T-cell (primary cell): ENCODE results near the gene PAQR5. TPM values are rescaled to one million over a fixed set of nuclear protein-coding genes. Genes with fewer than 3 reads are reported as not detected.

ENCODE experiments used
- ATAC-seq, 4 experiments: fragments of 200-7000 bp in 3 of 4; fragments of 150-1000 bp in 1 of 4; cut with Tn5 transposase; replicated peaks in 1 of 4; 1 replicate in 3 of 4; 2 replicates in 1 of 4; pipeline ENCODE4 v1.10.0; 2021; ENCODE audit warnings: moderate library complexity in 3 of 4, mild to moderate bottlenecking in 2 of 4, moderate number of reproducible peaks in 1 of 4
- CTCF ChIA-PET, 2 donors: fragments of 300-600 bp; sonication (Branson Sonifier 250); formaldehyde crosslinking; loops; one replicate each; lab custom pipeline; 2022; ENCODE audit warnings: antibody characterized with exemption in 2 of 2; lab: Charles Lee
- POLR2A ChIA-PET, 2 donors: fragments of 300-600 bp; sonication (Branson Sonifier 250); formaldehyde crosslinking; loops; one replicate each; lab custom pipeline; 2022; ENCODE audit warnings: antibody characterized with exemption in 2 of 2; lab: Charles Lee
- DNase-seq, 35 experiments: peaks; one replicate each; pipeline versions ENCODE4 v3.0.0 to v3.0.0-alpha.2; 2013 to 2023
- H3K27ac ChIP-seq: one replicate; pipeline ENCODE4 v1.5.1; 2013; ENCODE audit warnings: low read length
- H3K27me3 ChIP-seq, 2 experiments: replicated peaks in 1 of 2; 1 replicate in 1 of 2; 2 replicates in 1 of 2; pipeline versions ENCODE4 v1.6.1 to v1.7.0; 2013; ENCODE audit warnings: low read length in 1 of 2, mixed read lengths in 1 of 2; ENCODE audit not compliant: control insufficient read depth in 2 of 2, insufficient read depth in 2 of 2; ENCODE audit errors: extremely low read depth in 1 of 2
- H3K36me3 ChIP-seq, 2 donors: 1 replicate in 1 of 2; 2 replicates in 1 of 2; pipeline versions ENCODE4 v1.6.1 to v1.7.0; 2013; ENCODE audit warnings: low read length in 1 of 2; ENCODE audit not compliant: control insufficient read depth in 2 of 2, insufficient read depth in 1 of 2; ENCODE audit errors: extremely low read depth in 1 of 2
- H3K4me1 ChIP-seq, 2 experiments: 1 replicate in 1 of 2; 2 replicates in 1 of 2; pipeline versions ENCODE4 v1.6.1 to v1.7.0; 2013; ENCODE audit warnings: low read length in 2 of 2, mixed read lengths in 1 of 2; ENCODE audit not compliant: insufficient read depth in 2 of 2, control insufficient read depth in 1 of 2; ENCODE audit errors: extremely low read depth in 1 of 2
- H3K4me3 ChIP-seq, 2 donors: 1 replicate in 1 of 2; 2 replicates in 1 of 2; pipeline versions ENCODE4 v1.5.1 to v1.7.0; 2013; ENCODE audit warnings: mild to moderate bottlenecking in 2 of 2, low read length in 1 of 2, moderate library complexity in 1 of 2; ENCODE audit not compliant: control insufficient read depth in 1 of 2; ENCODE audit errors: extremely low read depth in 1 of 2
- H3K9me3 ChIP-seq: 2 replicates; pipeline ENCODE4 v1.7.0; 2013
- H3K27ac Mint-ChIP-seq, 2 donors: one replicate each; pipeline ENCODE4 v1.8.0; 2020 to 2021; ENCODE audit warnings: mild to moderate bottlenecking in 2 of 2, mixed read lengths in 2 of 2
- H3K27me3 Mint-ChIP-seq, 2 donors: one replicate each; pipeline ENCODE4 v1.8.0; 2021 to 2022; ENCODE audit warnings: mixed read lengths in 2 of 2
- H3K36me3 Mint-ChIP-seq: one replicate; pipeline ENCODE4 v1.8.0; 2021; ENCODE audit warnings: mixed read lengths
- H3K4me1 Mint-ChIP-seq, 3 donors: one replicate each; pipeline ENCODE4 v1.8.0; 2020 to 2022; ENCODE audit warnings: mixed read lengths in 3 of 3, mild to moderate bottlenecking in 1 of 3
- H3K4me3 Mint-ChIP-seq, 3 donors: one replicate each; pipeline ENCODE4 v1.8.0; 2020 to 2022; ENCODE audit warnings: mild to moderate bottlenecking in 3 of 3, mixed read lengths in 3 of 3, moderate library complexity in 3 of 3
- H3K9me3 Mint-ChIP-seq, 3 donors: one replicate each; pipeline ENCODE4 v1.8.0; 2020 to 2022; ENCODE audit warnings: mixed read lengths in 3 of 3
- WGBS: methylation state at CpG from one replicate; pipeline ENCODE4 v1.1.5; 2013; ENCODE audit warnings: missing lambda C conversion rate; ENCODE audit not compliant: insufficient coverage; 5-methylcytosine and 5-hydroxymethylcytosine counted together
- total RNA-seq, 35 experiments: library from RNA in 6 of 35; stranded (reverse) in 6 of 35; fragments of 120-200 nt in 1 of 35; gene quantifications; one replicate each; pipeline versions ENCODE4 v1.2.1 to v1.2.4 and lab custom pipeline; 2013 to 2026

PAQR5 gene
- total RNA-seq, 5 donors from 2014 or later (not counting 1 experiment from before 2014, with no cell fraction given) = 0.03 to 0.07 (median 0.06) TPM; not detected in 2

DNA sequence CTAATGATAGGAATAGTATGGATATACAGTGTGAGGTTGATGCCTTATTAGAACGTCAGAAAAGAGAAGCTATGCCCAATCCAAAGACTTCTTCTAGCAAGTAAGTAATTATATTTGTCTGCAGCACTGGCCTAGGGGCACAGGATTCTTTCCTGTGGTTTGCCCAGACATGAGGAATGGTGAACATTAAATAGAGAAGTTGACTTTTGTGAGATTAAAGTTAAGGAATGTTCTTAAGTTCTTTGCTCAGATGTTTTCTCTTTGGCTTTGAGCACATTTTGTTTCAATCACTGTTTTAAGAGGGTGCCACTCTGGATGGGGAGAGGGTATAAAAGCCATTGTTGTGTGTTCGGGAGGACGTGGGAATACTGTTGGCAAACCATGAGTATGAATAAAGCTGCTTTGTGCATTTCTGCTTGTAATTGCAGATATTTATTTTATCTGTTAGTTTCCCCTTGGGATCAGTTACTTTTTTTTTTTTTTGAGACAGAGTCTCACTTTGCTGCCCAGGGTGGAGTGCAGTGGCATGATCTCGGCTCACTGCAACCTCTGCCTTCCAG lies 123.7 kb downstream of the PAQR5 start:
- H3K4me3 Mint-ChIP-seq = no peak overlapping the region
- ATAC-seq (no peak), DNase-seq (no peak)
- no peaks in the 10 kb centered on the region for H3K36me3 ChIP-seq
- H3K27me3 ChIP-seq = no peaks in the 10 kb centered on the region
- H3K9me3 Mint-ChIP-seq = no peaks in the 10 kb centered on the region
- H3K27ac Mint-ChIP-seq = no peak overlapping the region
- WGBS = no CpG with 5 or more reads among the region's 4 CpGs
- peaks cover 3 to 6% of the 10 kb centered on the region in 2 donors for H3K27me3 Mint-ChIP-seq
- POLR2A ChIA-PET = interaction anchor here in 1 of 2 donors (0.7 kb wide), 1 partner anchor 89 kb away, joined by 3 read pairs; no protein-coding TSS in a partner anchor
- no peak overlapping the region for H3K27ac ChIP-seq
- H3K4me3 ChIP-seq = no peak overlapping the region
- H3K4me1 ChIP-seq = no peaks in the 10 kb centered on the region
- CTCF ChIA-PET = interaction anchor here in 1 of 2 donors (0.7 kb wide), 1 partner anchor 946 kb away, joined by 5 read pairs; no protein-coding TSS in a partner anchor
- peaks cover 0 to 7% (median 0%) of the 10 kb centered on the region in 3 donors for H3K4me1 Mint-ChIP-seq
- H3K36me3 Mint-ChIP-seq = no peaks in the 10 kb centered on the region
- no peaks in the 10 kb centered on the region for H3K9me3 ChIP-seq

DNA sequence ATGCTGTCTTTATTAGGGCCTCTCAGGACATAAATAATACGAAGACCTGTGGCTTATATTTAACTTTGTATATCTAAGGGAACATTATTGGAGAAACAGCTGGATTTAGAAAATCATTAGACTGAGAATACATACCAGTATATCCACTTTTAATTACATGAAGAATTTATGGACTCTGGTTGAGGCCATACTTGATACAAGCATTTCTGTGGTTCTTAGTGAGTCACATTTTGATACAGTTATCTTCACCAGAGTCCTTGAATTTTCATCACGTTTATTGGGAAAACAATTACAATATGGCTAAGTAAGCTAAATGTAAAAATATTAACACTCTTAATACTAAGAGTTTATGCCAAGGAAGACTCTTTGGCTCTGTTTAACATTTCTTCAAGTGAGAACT lies 125.3 kb downstream of the PAQR5 start:
- no peaks in the 10 kb centered on the region for H3K4me1 ChIP-seq
- no peaks in the 10 kb centered on the region for H3K9me3 Mint-ChIP-seq
- no peaks in the 10 kb centered on the region for H3K27me3 ChIP-seq
- no peak overlapping the region for H3K27ac Mint-ChIP-seq
- no peaks in the 10 kb centered on the region for H3K4me1 Mint-ChIP-seq
- no peak overlapping the region for H3K4me3 ChIP-seq
- no CpG with 5 or more reads among the region's 2 CpGs for WGBS
- ATAC-seq (no peak), DNase-seq (no peak)
- CTCF ChIA-PET = no interaction called here
- H3K36me3 Mint-ChIP-seq = no peaks in the 10 kb centered on the region
- no peaks in the 10 kb centered on the region for H3K36me3 ChIP-seq
- H3K4me3 Mint-ChIP-seq = no peak overlapping the region
- no peak overlapping the region for H3K27ac ChIP-seq
- H3K27me3 Mint-ChIP-seq = no peaks in the 10 kb centered on the region
- POLR2A ChIA-PET = no interaction called here
- no peaks in the 10 kb centered on the region for H3K9me3 ChIP-seq

DNA sequence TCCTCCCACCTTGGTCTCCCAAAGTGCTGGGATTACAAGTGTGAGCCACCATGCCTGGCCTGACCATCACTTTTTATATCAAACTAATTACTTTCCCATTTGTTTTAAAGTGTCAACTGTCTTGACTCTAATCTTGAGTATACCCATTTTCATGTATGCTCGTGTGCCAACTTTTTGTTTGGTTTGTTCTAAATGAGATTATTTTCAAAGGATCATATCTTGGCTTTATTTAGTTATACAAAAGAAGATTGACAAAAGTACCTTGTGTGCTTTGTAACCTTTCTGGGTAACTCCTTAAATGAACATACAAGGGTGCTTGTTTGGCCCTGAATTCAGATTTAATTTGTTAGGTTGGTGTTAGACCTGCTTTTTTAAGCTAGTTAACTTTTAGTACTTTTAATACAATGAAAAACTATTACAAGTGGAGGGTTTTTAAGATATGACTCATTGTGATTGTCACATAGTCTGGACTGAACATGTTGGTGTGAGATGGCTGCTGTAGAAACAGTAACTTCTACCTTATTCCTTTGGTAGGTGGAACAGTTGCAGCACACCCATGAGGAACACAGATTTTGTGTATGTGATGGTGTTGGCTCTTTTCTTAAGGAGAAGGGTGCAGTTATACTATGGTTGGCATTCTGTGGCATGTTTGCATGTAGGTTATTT lies 126.2 kb downstream of the PAQR5 start:
- H3K4me3 Mint-ChIP-seq = no peak overlapping the region
- no CpG with 5 or more reads among the region's 1 CpG for WGBS

DNA sequence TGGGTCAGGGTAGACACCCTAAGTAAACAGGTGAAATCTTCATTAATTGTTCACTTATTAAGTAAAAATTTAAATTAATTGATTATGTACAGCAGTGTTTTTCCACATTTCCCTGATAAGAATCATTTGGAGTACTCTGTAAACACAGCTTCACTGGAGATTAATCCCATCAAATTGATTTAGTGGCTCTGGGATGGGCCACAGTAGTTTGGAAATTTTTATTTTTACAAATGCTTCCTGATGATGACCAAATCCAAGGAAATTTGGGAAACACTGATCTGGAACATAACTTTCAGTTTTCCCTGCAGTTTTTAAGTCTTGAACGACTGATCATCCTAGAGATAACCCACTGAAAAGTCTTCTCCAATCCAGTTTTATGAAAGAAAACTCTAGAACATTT lies 135.1 kb downstream of the PAQR5 start:
- ChIA-PET POLR2A (no interaction called here), CTCF (no interaction called here)
- H3K27ac Mint-ChIP-seq = no peak overlapping the region
- no peaks in the 10 kb centered on the region for H3K4me1 Mint-ChIP-seq
- no CpG with 5 or more reads among the region's 1 CpG for WGBS
- ATAC-seq (no peak), DNase-seq (no peak)
- no peaks in the 10 kb centered on the region for H3K27me3 Mint-ChIP-seq
- no peaks in the 10 kb centered on the region for H3K9me3 Mint-ChIP-seq
- H3K4me3 ChIP-seq = no peak overlapping the region
- no peak overlapping the region for H3K27ac ChIP-seq
- no peak overlapping the region for H3K4me3 Mint-ChIP-seq
- no peaks in the 10 kb centered on the region for H3K9me3 ChIP-seq
- no peaks in the 10 kb centered on the region for H3K36me3 ChIP-seq
- no peaks in the 10 kb centered on the region for H3K4me1 ChIP-seq
- no peaks in the 10 kb centered on the region for H3K36me3 Mint-ChIP-seq
- H3K27me3 ChIP-seq = no peaks in the 10 kb centered on the region

More for the DNA sequence above, 126.2 kb downstream of the PAQR5 start:
- Histone ChIP-seq H3K4me3 (no peak overlapping the region), H3K36me3 (no peaks in the 10 kb centered on the region), H3K4me1 (no peaks in the 10 kb centered on the region), H3K27me3 (no peaks in the 10 kb centered on the region), H3K9me3 (no peaks in the 10 kb centered on the region), H3K27ac (no peak overlapping the region)
- DNase-seq = no peak
- Mint-ChIP-seq H3K27me3 (no peaks in the 10 kb centered on the region), H3K36me3 (no peaks in the 10 kb centered on the region), H3K9me3 (no peaks in the 10 kb centered on the region), H3K4me1 (no peaks in the 10 kb centered on the region), H3K27ac (no peak overlapping the region)
- ATAC-seq = no peak
- POLR2A ChIA-PET = interaction anchor here in 1 of 2 donors (1.2 kb wide), 1 partner anchor 14 kb away, joined by 9 read pairs; no protein-coding TSS in a partner anchor
- CTCF ChIA-PET = interaction anchor here in 1 of 2 donors (0.6 kb wide), 1 partner anchor 619 kb away, joined by 3 read pairs; no protein-coding TSS in a partner anchor

DNA sequence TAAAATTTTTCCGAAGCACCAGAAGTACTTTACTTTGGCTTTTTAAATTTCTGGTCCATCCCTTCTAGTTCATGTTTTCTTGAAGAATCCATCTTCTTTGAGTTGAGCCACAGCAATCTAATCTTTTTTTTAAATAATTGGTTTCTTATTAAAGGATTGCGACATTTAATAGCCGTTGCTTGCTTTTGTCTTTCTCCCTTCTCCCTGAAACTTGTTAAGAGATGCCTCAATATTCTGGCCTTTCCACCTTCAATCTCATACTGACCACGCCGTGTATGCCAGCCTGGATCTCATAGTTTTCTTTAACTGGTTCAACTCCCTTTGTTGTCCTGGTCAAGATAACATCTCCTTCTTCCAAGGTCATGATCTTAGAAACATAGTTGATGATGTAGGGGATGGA lies 135.5 kb downstream of the PAQR5 start:
- ChIA-PET POLR2A (no interaction called here), CTCF (no interaction called here)
- Histone ChIP-seq H3K36me3 (no peaks in the 10 kb centered on the region), H3K4me3 (no peak overlapping the region), H3K27ac (no peak overlapping the region), H3K4me1 (no peaks in the 10 kb centered on the region), H3K27me3 (no peaks in the 10 kb centered on the region), H3K9me3 (no peaks in the 10 kb centered on the region)
- no CpG with 5 or more reads among the region's 5 CpGs for WGBS
- ATAC-seq = no peak
- DNase-seq = no peak
- Mint-ChIP-seq H3K4me1 (no peaks in the 10 kb centered on the region), H3K36me3 (no peaks in the 10 kb centered on the region), H3K4me3 (no peak overlapping the region), H3K9me3 (no peaks in the 10 kb centered on the region), H3K27me3 (no peaks in the 10 kb centered on the region), H3K27ac (no peak overlapping the region)

DNA sequence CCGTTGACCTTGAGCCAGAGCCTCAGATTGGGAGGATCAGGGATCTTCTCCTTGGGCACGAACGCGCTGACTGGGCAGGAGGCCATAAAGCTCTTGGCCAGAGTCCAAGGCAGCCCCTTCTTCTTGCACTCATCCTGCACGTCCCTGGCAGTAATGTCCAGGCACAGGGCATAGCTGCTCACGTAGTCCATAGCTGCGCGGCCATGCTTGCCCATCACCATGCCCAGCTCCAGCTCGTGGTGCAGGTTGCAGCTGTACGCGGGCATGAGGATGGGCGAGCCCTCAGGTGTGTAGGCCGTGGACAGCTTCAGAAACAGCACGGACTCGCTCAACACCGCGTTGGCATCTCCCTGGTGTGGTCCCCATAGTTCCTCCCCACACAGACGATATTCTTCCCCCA lies 136.0 kb downstream of the PAQR5 start:
- H3K36me3 Mint-ChIP-seq = no peaks in the 10 kb centered on the region
- Histone ChIP-seq H3K27ac (no peak overlapping the region), H3K9me3 (no peaks in the 10 kb centered on the region), H3K4me3 (no peak overlapping the region), H3K36me3 (no peaks in the 10 kb centered on the region), H3K27me3 (no peaks in the 10 kb centered on the region), H3K4me1 (no peaks in the 10 kb centered on the region)
- 98% methylated on average over 12 of the region's 18 CpGs for WGBS
- no peak for DNase-seq
- H3K4me3 Mint-ChIP-seq = no peak overlapping the region
- H3K27me3 Mint-ChIP-seq = no peaks in the 10 kb centered on the region
- no peak for ATAC-seq
- no peaks in the 10 kb centered on the region for H3K4me1 Mint-ChIP-seq
- ChIA-PET CTCF (no interaction called here), POLR2A (no interaction called here)
- no peak overlapping the region for H3K27ac Mint-ChIP-seq
- H3K9me3 Mint-ChIP-seq = no peaks in the 10 kb centered on the region
